ENCODE measurements around the gene KDM7A. TPM values are rescaled to one million over a fixed set of nuclear protein-coding genes. Genes with fewer than 3 reads are reported as not detected.

Gene KDM7A
- total RNA-seq, 3 donors from 2014 or later, result 6.3 to 9.5 (median 7.4) TPM

DNA sequence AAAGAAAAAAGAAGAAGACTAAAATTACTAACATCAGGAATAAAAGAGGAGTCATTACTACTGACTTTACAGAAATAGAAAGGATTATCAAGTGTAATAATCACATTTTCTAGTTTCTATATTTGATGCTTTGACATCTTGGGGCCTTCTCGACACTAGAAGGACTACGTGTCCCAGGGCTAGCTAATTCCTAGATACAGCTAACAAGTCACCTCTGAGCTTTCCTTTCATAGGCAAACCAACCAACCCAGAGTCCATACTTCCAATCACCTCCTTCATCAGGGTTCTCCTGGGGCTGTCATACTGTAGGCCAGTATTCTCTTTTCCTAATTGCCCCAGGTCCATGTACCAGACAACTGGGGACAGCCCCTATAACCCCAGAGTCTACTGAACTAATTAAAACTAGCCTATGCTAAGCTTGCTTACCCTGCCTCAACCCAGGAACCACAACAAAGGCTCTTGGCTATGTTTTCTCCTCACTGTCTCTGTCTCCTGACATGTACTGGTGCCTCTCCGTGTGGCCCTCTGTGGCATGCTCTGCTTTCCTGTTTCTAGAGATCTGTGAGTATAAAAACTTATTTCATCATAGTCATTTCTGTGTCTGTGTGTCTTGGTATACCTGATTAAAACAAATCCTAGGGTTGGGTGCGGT lies 107.4 kb downstream of the KDM7A start:
- Mint-ChIP-seq H3K27me3 (ENCODE audit: low read depth) (no peaks in the 10 kb centered on the region), H3K36me3 (ENCODE audit: insufficient read depth) (peaks cover 12% of the 10 kb centered on the region), H3K9me3 (peaks cover 32% of the 10 kb centered on the region), H3K4me3 (no peak overlapping the region), H3K4me1 (ENCODE audit: low read depth) (peaks cover 12% of the 10 kb centered on the region)
- peak; percentile 28 to 43 for ATAC-seq
- no peak for DNase-seq

DNA sequence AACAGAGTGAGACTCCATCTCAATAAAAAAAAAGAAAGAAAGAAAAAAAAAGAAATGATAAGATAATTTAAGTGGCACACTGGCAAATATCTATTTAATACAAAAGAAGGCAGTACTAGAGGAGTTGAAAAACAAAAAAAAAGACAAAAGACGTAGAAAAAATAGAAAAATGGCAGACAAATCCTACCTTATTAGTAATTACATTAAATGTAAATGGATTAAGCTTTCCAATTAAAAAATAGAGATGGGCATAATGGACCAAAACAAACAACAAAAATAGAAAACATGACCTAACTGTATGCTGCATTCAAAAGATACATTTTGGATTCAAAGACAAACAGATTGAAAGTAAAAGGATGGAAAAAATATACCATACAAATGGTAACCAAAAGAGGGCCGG lies 108.8 kb downstream of the KDM7A start:
- peaks cover 32% of the 10 kb centered on the region for H3K9me3 Mint-ChIP-seq
- no peak overlapping the region for H3K4me3 Mint-ChIP-seq

DNA sequence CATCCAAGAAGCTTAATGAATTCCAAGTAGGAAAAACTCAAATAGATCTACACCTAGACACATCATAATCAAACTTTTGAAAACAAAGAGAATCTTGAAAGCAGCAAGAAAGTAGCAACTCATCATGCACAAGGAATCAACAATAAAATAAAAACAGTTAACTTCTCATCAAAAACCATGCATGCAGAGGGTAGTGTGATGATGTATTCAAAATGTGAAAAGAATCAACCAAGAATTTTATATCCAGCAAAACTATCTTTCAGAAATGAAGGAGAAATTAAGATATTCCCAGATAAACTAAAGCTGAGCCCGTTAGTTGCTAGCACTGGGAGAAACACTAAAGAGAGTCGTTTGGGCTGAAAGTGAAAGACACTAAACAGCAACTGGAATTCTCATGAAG lies 109.7 kb downstream of the KDM7A start:
- H3K27me3 Mint-ChIP-seq (ENCODE audit: low read depth), result no peaks in the 10 kb centered on the region
- ATAC-seq (no peak), DNase-seq (no peak)
- peaks cover 12% of the 10 kb centered on the region for H3K36me3 Mint-ChIP-seq (ENCODE audit: insufficient read depth)
- peaks cover 16% of the 10 kb centered on the region for H3K4me1 Mint-ChIP-seq (ENCODE audit: low read depth)
- peaks cover 32% of the 10 kb centered on the region for H3K9me3 Mint-ChIP-seq
- no peak overlapping the region for H3K4me3 Mint-ChIP-seq

More for the DNA sequence above, 108.8 kb downstream of the KDM7A start:
- DNase-seq, result no peak
- ATAC-seq, result no peak
- Mint-ChIP-seq H3K27me3 (ENCODE audit: low read depth) (no peaks in the 10 kb centered on the region), H3K4me1 (ENCODE audit: low read depth) (peaks cover 16% of the 10 kb centered on the region), H3K36me3 (ENCODE audit: insufficient read depth) (peaks cover 12% of the 10 kb centered on the region)

DNA sequence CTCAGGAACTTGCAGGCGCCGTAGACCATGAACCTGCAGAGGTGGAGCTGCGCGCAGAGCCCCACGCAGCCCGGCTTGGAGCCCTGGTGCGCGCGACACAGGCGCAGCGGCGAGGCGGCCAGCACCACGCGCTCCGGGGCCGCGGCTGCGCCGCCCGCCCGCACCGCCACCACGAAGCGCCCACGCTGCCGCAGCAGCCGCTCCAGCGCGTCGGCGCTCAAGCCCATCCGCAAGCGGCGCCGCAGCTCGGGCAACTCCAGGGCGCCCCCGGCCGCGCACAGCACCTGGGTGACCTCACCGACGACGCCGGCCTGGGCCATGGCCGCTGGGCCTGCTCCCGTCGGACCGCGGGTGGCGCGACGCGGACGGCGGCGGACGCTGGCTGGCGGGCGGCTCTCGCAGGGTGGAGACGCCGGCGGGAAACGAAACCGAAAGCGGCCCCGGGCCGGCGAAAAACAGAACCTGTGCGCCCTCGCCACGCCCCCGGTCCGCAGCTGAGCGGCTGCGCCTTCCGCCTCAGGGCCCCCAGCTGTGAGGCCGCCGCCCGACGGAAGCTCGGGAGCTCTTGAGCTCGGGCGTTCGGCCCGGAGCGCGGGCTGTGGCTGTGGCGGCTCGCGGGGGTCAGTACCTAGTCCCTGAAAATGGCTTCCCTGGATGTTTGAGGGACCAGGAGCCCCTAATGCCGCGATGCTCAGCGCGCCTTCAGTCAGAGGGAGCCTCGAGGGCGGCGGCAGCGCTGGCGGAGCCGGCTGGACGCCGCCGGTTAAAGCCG lies 114.1 kb downstream of the KDM7A start, which contains the start of gene PARP12:
Gene PARP12, minus strand, starts transcription at position 424 of the 772 bp plus-strand sequence. Its CDS starts 104 bp downstream, at position 320.
- H3K4me3 Mint-ChIP-seq, result peak within 1 kb of the TSS; percentile 87
- peak; percentile 85 for DNase-seq
- peaks cover 14% of the 10 kb centered on the region for H3K36me3 Mint-ChIP-seq (ENCODE audit: insufficient read depth)
- peaks cover 43% of the 10 kb centered on the region for H3K4me1 Mint-ChIP-seq (ENCODE audit: low read depth)
- H3K9me3 Mint-ChIP-seq, result peaks cover 20% of the 10 kb centered on the region
- peak; percentile 70 to 76 for ATAC-seq
- H3K27me3 Mint-ChIP-seq (ENCODE audit: low read depth), result no peaks in the 10 kb centered on the region

DNA sequence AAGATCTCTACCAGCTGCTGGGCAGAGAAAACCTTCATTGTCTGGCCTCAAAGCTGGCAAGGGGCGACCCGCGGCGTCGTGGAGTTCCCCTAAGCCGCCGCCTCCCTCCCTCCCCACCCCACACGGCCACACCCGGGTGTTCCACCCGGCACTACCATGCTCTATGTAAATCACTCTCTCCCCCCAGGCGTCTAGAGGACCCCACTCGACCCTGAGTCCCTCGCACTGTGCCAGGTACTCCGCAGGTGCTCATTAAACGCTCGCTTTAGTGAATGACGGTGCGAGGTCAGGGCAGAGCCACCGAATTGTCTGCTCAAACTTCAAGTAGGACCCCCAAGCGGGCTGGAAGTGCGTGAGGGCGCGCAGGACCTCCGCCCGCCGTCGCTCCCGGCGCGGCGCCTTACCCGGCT lies 114.7 kb downstream of the KDM7A start:
- peaks cover 16% of the 10 kb centered on the region for H3K36me3 Mint-ChIP-seq (ENCODE audit: insufficient read depth)
- peaks cover 48% of the 10 kb centered on the region for H3K4me1 Mint-ChIP-seq (ENCODE audit: low read depth)
- no peaks in the 10 kb centered on the region for H3K27me3 Mint-ChIP-seq (ENCODE audit: low read depth)
- peak overlapping the region; percentile 87 for H3K4me3 Mint-ChIP-seq
- peak; percentile 54 for DNase-seq
- peak; percentile 48 to 49 for ATAC-seq
- H3K9me3 Mint-ChIP-seq, result peaks cover 16% of the 10 kb centered on the region

DNA sequence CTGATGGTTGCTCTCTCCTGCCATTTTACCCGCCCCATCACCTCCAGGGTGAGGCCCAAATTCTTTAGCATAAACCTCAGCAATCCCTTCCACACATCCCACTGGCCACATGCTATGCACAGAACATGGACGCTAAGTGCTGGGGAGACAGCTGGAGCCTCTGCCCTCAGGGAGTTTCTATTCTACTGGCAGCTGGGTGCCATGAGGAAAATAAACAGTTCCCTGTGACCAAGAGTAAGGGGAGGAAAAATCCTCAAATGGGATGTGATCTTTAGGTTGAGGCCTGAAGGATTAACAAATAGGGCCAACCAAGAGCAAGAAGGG lies 115.2 kb downstream of the KDM7A start:
- Mint-ChIP-seq H3K4me3 (peak overlapping the region; percentile 87), H3K9me3 (peaks cover 11% of the 10 kb centered on the region)

DNA sequence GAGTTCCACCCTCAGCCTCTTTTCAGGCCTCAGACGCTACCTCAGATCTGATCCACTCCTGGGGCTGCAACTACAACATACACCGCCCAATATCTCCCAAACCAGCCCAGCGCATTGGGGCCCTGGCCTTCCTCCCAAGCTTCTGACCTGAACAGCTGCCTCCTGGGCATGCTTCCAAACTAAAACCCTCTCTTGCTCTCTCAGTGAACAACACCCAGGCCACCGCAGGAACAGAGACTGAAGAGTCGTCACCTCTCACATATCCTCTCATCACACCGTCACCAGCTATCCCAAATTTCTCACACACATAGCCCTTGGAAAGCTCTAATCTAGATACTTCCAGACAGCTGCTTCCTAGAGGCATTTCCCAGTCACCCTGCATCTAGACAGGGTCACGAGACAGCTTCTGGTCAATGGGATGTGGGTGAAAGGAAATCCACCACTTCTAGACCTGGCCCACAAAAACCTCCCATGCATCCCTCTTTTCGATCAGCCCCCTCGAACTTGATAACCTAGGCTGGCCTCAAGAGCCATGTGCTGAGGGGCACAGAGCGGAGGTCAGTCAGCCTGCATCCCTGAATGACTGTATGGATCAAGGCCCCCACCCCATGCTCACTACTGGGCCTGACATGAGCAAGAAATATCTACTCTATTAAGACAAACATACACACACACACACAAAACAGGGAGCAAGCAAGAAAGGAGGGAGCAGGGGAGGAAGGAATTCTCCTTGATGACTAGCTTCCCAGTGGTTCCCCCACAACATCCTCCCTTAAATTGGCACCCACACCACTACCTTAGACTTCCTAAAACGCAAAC lies 115.8 kb downstream of the KDM7A start:
- Mint-ChIP-seq H3K27me3 (ENCODE audit: low read depth) (no peaks in the 10 kb centered on the region), H3K4me3 (peak overlapping the region; percentile 87), H3K36me3 (ENCODE audit: insufficient read depth) (peaks cover 14% of the 10 kb centered on the region), H3K4me1 (ENCODE audit: low read depth) (peaks cover 59% of the 10 kb centered on the region), H3K9me3 (peaks cover 5% of the 10 kb centered on the region)
- no peak for ATAC-seq
- no peak for DNase-seq

More for the DNA sequence above, 115.2 kb downstream of the KDM7A start:
- no peak for ATAC-seq
- Mint-ChIP-seq H3K36me3 (ENCODE audit: insufficient read depth) (peaks cover 17% of the 10 kb centered on the region), H3K27me3 (ENCODE audit: low read depth) (no peaks in the 10 kb centered on the region), H3K4me1 (ENCODE audit: low read depth) (peaks cover 53% of the 10 kb centered on the region)
- DNase-seq, result no peak

DNA sequence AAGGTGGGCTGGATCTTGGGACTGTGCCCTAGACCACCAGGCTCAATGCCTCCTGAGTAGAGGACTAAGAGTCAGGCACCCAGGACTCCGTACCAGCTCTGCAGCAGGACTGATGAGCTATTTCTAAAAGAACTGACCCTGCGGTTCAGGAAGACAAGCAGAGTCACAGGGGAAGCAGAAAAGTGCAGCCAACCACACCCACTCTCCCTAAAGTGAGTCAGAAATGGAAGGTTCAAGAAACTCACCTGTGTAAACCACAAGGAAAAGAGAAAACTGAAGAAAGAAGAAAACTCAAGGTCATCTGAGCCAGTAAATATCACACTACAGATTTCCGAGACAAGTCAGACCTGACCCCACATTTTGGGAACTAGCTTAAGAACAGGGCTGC lies 116.5 kb downstream of the KDM7A start:
- ATAC-seq (no peak), DNase-seq (no peak)
- H3K4me1 Mint-ChIP-seq (ENCODE audit: low read depth), result peaks cover 63% of the 10 kb centered on the region
- H3K9me3 Mint-ChIP-seq, result no peaks in the 10 kb centered on the region
- no peaks in the 10 kb centered on the region for H3K27me3 Mint-ChIP-seq (ENCODE audit: low read depth)
- H3K36me3 Mint-ChIP-seq (ENCODE audit: insufficient read depth), result peaks cover 18% of the 10 kb centered on the region
- H3K4me3 Mint-ChIP-seq, result peak overlapping the region; percentile 87

DNA sequence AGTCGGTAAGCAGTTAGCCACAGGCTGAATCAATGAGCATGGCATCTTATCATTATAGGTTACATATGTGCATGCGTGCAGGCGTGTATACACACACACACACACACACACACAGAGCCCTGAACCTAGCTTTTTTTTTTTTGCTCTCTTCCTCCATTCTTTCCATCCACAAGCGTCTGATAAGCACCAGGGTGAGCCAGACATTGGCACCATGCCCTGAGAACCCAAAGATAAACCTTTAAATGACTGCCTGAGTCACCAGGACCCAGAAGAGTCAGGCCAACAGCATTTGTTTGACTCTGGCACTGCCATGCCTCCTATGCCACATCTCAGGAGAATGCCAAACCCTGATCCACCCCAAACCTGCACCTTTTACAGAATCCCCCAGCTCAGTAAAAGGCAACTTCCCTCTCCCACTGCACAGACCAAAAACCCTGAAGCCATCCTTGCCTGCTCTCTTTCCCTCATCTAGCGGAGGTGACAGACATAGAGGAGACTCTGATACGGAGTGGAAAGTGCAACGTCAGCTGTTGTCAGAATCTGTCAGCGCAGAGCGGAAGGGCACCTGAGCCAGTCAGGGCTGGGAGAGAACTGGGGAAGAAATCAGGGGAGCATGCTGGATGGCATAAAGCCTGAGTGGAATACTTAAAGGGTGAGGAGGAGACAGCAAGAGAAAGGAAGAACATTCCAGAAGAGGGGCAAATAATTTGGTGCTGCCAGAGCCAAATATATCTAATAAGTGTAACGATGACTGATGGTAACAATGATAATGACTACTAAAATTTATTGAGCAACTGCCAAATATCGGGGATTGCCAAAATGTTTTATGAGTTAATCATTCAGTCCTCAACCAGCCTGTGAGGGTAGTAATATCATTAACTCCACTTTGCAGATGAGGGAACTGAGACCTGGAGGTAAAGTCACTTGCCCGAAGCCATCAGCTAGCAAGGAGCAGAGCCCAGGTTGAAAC lies 117.2 kb downstream of the KDM7A start:
- ATAC-seq (peak; percentile 10 to 31), DNase-seq (peak; percentile 58)
- Mint-ChIP-seq H3K4me1 (ENCODE audit: low read depth) (peaks cover 68% of the 10 kb centered on the region), H3K9me3 (no peaks in the 10 kb centered on the region), H3K36me3 (ENCODE audit: insufficient read depth) (peaks cover 21% of the 10 kb centered on the region), H3K27me3 (ENCODE audit: low read depth) (no peaks in the 10 kb centered on the region), H3K4me3 (peak overlapping the region; percentile 87)

DNA sequence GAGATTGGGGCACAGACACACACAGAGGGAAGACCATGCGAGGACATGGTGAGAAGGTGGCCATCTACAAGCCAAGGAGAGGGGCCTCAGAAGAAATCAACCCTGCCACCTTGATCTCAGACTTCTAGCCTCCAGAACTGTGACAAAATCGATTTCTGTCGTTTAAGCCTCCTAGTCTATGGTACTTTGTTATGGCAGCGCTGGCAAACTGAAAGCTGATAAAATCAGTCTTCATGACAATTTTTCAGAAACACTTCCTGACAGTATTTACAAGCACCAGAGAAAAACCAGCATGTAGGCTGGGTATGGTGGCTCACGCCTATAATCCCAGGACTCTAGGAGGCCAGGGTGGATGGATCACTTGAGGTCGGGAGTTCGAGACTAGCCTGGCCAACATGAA lies 118.3 kb downstream of the KDM7A start:
- Mint-ChIP-seq H3K4me1 (ENCODE audit: low read depth) (peaks cover 75% of the 10 kb centered on the region), H3K4me3 (no peak overlapping the region), H3K27me3 (ENCODE audit: low read depth) (no peaks in the 10 kb centered on the region), H3K9me3 (no peaks in the 10 kb centered on the region), H3K36me3 (ENCODE audit: insufficient read depth) (peaks cover 31% of the 10 kb centered on the region)
- ATAC-seq (no peak), DNase-seq (no peak)

DNA sequence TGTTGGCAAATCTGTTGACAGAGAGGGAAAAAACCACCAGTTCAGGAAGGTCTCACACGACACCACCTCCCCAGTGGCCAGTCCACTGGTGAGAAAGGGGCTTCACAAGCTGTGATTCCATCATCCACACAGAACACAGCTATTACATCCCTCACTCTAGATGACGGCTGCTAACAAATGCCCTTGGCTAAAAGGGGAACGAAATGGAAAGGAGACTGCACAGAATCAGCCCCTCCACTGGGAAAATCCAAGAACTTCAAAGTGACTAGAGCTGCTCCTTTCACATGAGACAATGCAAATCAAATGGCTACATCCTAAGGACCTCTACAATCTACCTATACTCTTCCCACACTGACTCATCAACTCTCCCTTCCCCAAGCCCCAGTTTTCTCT lies 119.6 kb downstream of the KDM7A start:
- H3K4me3 Mint-ChIP-seq, result no peak overlapping the region
- H3K4me1 Mint-ChIP-seq (ENCODE audit: low read depth), result peaks cover 83% of the 10 kb centered on the region
- no peaks in the 10 kb centered on the region for H3K27me3 Mint-ChIP-seq (ENCODE audit: low read depth)
- no peaks in the 10 kb centered on the region for H3K9me3 Mint-ChIP-seq
- no peak for ATAC-seq
- no peak for DNase-seq
- H3K36me3 Mint-ChIP-seq (ENCODE audit: insufficient read depth), result peaks cover 39% of the 10 kb centered on the region

DNA sequence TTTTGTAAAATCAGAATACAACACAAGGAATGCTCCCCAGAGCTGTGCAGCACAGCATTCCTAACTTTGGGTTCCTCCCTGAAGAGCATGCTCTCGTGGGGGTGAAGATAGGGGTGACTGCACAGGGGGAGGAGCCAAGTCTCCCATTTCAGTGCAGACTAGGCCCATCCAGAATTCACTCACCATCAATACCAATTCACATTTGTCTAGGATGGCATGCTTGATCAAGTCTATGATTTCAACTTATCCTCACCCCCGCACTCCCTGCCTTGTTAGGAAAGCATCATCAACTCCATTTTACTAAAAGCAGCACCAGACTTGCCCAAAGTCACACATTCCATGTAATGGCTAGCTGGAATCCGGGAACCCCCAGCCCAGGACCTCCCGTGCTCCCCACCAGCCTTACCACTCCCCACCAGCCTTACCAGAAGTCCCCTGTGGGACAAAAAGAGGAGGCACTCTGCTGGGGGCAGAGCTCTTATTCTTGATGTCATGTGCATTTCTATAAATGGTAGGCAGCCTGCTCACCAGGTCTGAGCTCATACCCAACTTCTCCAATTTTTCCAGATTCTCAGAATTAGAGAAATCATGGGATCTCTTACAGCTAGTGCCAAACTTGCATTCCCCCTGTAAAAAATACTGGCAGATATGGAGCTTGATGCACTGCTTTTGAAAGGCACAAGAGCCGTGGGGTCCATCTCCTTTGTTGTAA lies 120.2 kb downstream of the KDM7A start:
- ATAC-seq, result no peak
- peaks cover 40% of the 10 kb centered on the region for H3K36me3 Mint-ChIP-seq (ENCODE audit: insufficient read depth)
- H3K4me1 Mint-ChIP-seq (ENCODE audit: low read depth), result peaks cover 82% of the 10 kb centered on the region
- no peak for DNase-seq
- no peaks in the 10 kb centered on the region for H3K27me3 Mint-ChIP-seq (ENCODE audit: low read depth)
- H3K4me3 Mint-ChIP-seq, result no peak overlapping the region
- H3K9me3 Mint-ChIP-seq, result no peaks in the 10 kb centered on the region

DNA sequence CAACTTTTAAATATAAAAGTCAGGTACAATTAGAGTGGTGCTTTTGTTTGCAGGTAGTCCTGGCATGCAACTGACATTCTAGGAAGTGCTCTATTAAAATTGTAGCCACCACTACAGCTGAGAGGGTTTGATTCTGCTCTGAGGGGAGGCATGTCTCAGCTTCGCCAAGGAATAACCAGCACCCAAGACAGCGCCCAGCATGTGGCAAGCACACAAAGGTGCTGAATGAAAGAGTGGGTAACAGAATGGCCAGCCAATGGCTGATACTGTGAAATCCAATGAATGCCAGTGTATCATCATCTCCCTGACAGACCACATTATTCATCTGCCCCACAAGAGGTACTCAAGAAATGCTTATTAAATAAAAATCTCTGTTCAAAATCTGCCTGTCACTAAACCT lies 121.0 kb downstream of the KDM7A start:
- Mint-ChIP-seq H3K36me3 (ENCODE audit: insufficient read depth) (peaks cover 40% of the 10 kb centered on the region), H3K4me1 (ENCODE audit: low read depth) (peaks cover 74% of the 10 kb centered on the region), H3K4me3 (no peak overlapping the region), H3K27me3 (ENCODE audit: low read depth) (no peaks in the 10 kb centered on the region), H3K9me3 (no peaks in the 10 kb centered on the region)
- ATAC-seq, result no peak
- no peak for DNase-seq
